Thoracic aorta (tissue), 2 donors: ENCODE data around the gene CSE1L. TPM values are rescaled to one million over a fixed set of nuclear protein-coding genes. Genes with fewer than 3 reads are reported as not detected.
"Not testable (repeated sequence)": the region's sequence is repeated elsewhere in the genome, so short reads cannot be mapped to it uniquely, and the experiment has no call there.

ENCODE experiments used
- ATAC-seq: fragments of 150-250 bp; one replicate; pipeline ENCODE4 v1.8.0; 2017; ENCODE audit warnings: low read depth; ENCODE audit not compliant: insufficient number of reproducible peaks, low FRiP score
- DNase-seq: peaks from one replicate; pipeline ENCODE4 v3.0.0-alpha.2; 2020; ENCODE audit warnings: low spot score
- H3K27ac ChIP-seq, 2 donors: fragments of 200-600 bp; sonication (generic); 1 replicate in 1 of 2; 2 replicates in 1 of 2; pipeline ENCODE4 v1.5.1; 2016; ENCODE audit warnings: mild to moderate bottlenecking in 2 of 2, moderate library complexity in 2 of 2
- H3K27me3 ChIP-seq: fragments of 200-600 bp; sonication (generic); replicated peaks from 2 replicates; pipeline ENCODE4 v1.6.0; 2016; ENCODE audit warnings: mild to moderate bottlenecking; ENCODE audit not compliant: insufficient read depth
- H3K36me3 ChIP-seq: fragments of 200-600 bp; sonication (generic); one replicate; pipeline ENCODE4 v1.5.1; 2016
- H3K4me1 ChIP-seq, 2 donors: fragments of 200-600 bp; sonication (generic); 1 replicate in 1 of 2; 2 replicates in 1 of 2; pipeline versions ENCODE4 v1.5.1 to v1.6.0; 2016; ENCODE audit warnings: low read depth in 2 of 2, mild to moderate bottlenecking in 1 of 2; ENCODE audit not compliant: control insufficient read depth in 1 of 2
- H3K4me3 ChIP-seq: fragments of 200-600 bp; sonication (generic); 2 replicates; pipeline ENCODE4 v1.5.1; 2016; ENCODE audit warnings: mild to moderate bottlenecking
- H3K9me3 ChIP-seq: fragments of 200-600 bp; sonication (generic); 2 replicates; pipeline ENCODE4 v1.5.1; 2016
- CTCF ChIP-seq: fragments of 200-600 bp; sonication (generic); IDR thresholded peaks from one replicate; pipeline ENCODE4 v1.5.1; 2019; ENCODE audit warnings: antibody characterized with exemption
- total RNA-seq, 2 donors: library from RNA; depleted of rRNA; stranded (reverse); fragments of >200 nt; gene quantifications; one replicate each; pipeline versions ENCODE4 v1.1.0 to v1.2.3, GENCODE V29; 2016

The CSE1L gene
- total RNA-seq, 2 donors from 2014 or later, result 24.6 to 31.3 TPM

GRCh38 chr20:49074521-49074920, 28.4 kb downstream of the CSE1L start:
- H3K4me1 ChIP-seq, result no peaks in the 10 kb centered on the region
- no peak overlapping the region for H3K27ac ChIP-seq
- no peaks in the 10 kb centered on the region for H3K27me3 ChIP-seq
- TF ChIP-seq CTCF, result no peak
- no peak overlapping the region for H3K4me3 ChIP-seq
- H3K36me3 ChIP-seq, result peaks cover 41% of the 10 kb centered on the region
- DNase-seq (no peak), ATAC-seq (no peak)
- no peaks in the 10 kb centered on the region for H3K9me3 ChIP-seq

- Histone ChIP-seq H3K27ac (no peak overlapping the region), H3K27me3 (no peaks in the 10 kb centered on the region), H3K4me1 (no peaks in the 10 kb centered on the region), H3K36me3 (peaks cover 36% of the 10 kb centered on the region), H3K4me3 (no peak overlapping the region), H3K9me3 (no peaks in the 10 kb centered on the region)
- TF ChIP-seq CTCF, result no peak
- no peak for DNase-seq
- no peak for ATAC-seq
Observed at GRCh38 chr20:49078310-49078709, 32.2 kb downstream of the CSE1L start.

GRCh38 chr20:49082295-49082694, 36.2 kb downstream of the CSE1L start:
- H3K4me1 ChIP-seq, ATAC-seq, H3K9me3 ChIP-seq, H3K27ac ChIP-seq, DNase-seq, H3K27me3 ChIP-seq, H3K4me3 ChIP-seq: not testable (repeated sequence)
- H3K36me3 ChIP-seq, result peaks cover 30% of the 10 kb centered on the region

GRCh38 chr20:49091104-49091503, 45.0 kb downstream of the CSE1L start:
- Histone ChIP-seq H3K4me3 (no peak overlapping the region), H3K36me3 (peaks cover 25% of the 10 kb centered on the region), H3K27me3 (no peaks in the 10 kb centered on the region), H3K9me3 (no peaks in the 10 kb centered on the region), H3K4me1 (no peaks in the 10 kb centered on the region), H3K27ac (no peak overlapping the region)
- no peak for DNase-seq
- ATAC-seq, result no peak
- TF ChIP-seq CTCF, result no peak

- no peak overlapping the region for H3K27ac ChIP-seq
- no peaks in the 10 kb centered on the region for H3K9me3 ChIP-seq
- H3K27me3 ChIP-seq, result no peaks in the 10 kb centered on the region
- ATAC-seq, result no peak
- no peak for DNase-seq
- no peak overlapping the region for H3K4me3 ChIP-seq
- peaks cover 28% of the 10 kb centered on the region for H3K36me3 ChIP-seq
- no peaks in the 10 kb centered on the region for H3K4me1 ChIP-seq
- no peak for TF ChIP-seq CTCF
Observed at GRCh38 chr20:49091762-49092161, 45.6 kb downstream of the CSE1L start.

- H3K27me3 ChIP-seq, result no peaks in the 10 kb centered on the region
Observed at GRCh38 chr20:49096203-49096730, 50.2 kb downstream of the CSE1L start.

More at GRCh38 chr20:49096203-49096730, 50.2 kb downstream of the CSE1L start:
- H3K27ac ChIP-seq, result no peak overlapping the region
- H3K9me3 ChIP-seq, result no peaks in the 10 kb centered on the region
- peaks cover 37% of the 10 kb centered on the region for H3K36me3 ChIP-seq
- no peak overlapping the region for H3K4me3 ChIP-seq
- TF ChIP-seq CTCF, result no peak
- no peaks in the 10 kb centered on the region for H3K4me1 ChIP-seq
- no peak for ATAC-seq
- no peak for DNase-seq
